Measurements from ENCODE around the gene ZBTB17. TPM values are rescaled to one million over a fixed set of nuclear protein-coding genes. Genes with fewer than 3 reads are reported as not detected.

ZBTB17 gene
- total RNA-seq, 1 donor from 2014 or later: 37.7 TPM

DNA sequence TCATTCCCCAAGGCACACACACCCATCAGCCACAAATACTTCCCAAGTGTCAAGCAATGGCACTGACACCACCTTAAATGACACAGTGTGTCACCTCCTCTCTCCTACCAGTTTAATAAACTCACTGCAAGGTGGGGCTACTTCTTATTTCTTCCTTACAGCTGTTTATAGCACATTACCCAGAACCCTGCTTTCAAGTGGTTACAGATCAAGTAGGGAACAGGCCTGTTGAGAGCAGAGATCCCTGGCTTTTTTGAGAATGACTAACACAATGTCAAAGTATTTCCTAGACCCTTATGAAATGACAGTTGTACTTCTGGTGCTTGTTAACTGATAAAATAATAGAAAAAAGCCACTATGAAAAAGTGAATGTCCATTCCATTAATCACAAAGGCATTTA, 19.8 kb downstream of the ZBTB17 start:
- no peaks in the 10 kb centered on the region for H3K27me3 ChIP-seq (ENCODE audit: low read depth)
- peaks cover 66% of the 10 kb centered on the region for H3K4me1 ChIP-seq
- TF ChIP-seq, protein P1, sequence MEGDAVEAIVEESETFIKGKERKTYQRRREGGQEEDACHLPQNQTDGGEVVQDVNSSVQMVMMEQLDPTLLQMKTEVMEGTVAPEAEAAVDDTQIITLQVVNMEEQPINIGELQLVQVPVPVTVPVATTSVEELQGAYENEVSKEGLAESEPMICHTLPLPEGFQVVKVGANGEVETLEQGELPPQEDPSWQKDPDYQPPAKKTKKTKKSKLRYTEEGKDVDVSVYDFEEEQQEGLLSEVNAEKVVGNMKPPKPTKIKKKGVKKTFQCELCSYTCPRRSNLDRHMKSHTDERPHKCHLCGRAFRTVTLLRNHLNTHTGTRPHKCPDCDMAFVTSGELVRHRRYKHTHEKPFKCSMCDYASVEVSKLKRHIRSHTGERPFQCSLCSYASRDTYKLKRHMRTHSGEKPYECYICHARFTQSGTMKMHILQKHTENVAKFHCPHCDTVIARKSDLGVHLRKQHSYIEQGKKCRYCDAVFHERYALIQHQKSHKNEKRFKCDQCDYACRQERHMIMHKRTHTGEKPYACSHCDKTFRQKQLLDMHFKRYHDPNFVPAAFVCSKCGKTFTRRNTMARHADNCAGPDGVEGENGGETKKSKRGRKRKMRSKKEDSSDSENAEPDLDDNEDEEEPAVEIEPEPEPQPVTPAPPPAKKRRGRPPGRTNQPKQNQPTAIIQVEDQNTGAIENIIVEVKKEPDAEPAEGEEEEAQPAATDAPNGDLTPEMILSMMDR (IDR thresholded peaks at IDR 0.05): no peak
- H3K36me3 ChIP-seq: no peaks in the 10 kb centered on the region
- ATAC-seq: peak; percentile 43 to 82
- peak overlapping the region; percentile 5 for H3K27ac ChIP-seq
- intact Hi-C loops (cut with DNase I): no loop called here
- DNase-seq: no peak
- H3K9me3 ChIP-seq: no peaks in the 10 kb centered on the region
- no peak overlapping the region for H3K4me3 ChIP-seq

DNA sequence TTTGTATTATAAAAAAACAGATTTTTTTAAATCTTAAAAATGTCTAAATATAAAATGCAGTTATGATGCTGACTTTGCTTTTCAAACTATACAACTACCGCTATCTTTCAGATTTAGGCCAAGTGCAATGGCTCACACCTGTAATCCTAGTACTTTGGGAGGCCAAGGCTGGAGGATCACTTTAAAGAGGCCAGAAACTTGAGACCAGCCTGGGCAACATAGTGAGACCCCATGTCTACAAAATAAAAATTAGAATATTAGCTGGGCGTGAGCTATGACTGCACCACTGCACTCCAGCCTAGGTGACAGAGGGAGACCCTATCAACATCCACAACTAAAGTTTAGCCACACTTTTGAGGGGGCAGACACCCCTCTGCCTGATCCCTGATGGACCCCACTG, 20.3 kb downstream of the ZBTB17 start:
- H3K4me3 ChIP-seq: no peak overlapping the region
- DNase-seq (no peak), ATAC-seq (no peak)
- H3K27me3 ChIP-seq (ENCODE audit: low read depth): no peaks in the 10 kb centered on the region
- no peaks in the 10 kb centered on the region for H3K36me3 ChIP-seq
- intact Hi-C loops (cut with DNase I): no loop called here
- H3K4me1 ChIP-seq: peaks cover 68% of the 10 kb centered on the region
- peak overlapping the region; percentile 5 for H3K27ac ChIP-seq
- no peaks in the 10 kb centered on the region for H3K9me3 ChIP-seq
- TF ChIP-seq, protein P1 (IDR thresholded peaks at IDR 0.05): no peak

DNA sequence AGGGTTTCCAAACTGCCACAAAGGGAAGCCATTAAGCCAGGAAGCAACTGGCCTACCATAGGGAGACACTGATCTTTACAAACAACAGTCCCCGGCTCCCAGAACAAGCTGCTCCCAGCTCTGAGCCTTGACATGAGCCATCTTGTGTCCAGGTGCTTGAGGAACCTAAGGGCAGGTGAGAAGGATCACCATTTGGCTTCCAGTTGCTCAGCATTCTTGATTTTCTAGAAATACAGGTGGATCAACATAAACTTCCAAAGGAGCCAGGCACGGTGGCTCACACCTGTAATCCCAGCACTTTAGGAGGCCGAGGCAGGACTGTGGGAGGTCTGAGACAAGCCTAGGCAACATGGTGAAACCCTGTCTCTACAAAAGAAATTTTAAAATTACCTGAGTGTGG, 21.6 kb downstream of the ZBTB17 start:
- no peak for DNase-seq
- Histone ChIP-seq H3K36me3 (no peaks in the 10 kb centered on the region), H3K4me3 (no peak overlapping the region), H3K4me1 (peaks cover 81% of the 10 kb centered on the region), H3K27me3 (ENCODE audit: low read depth) (no peaks in the 10 kb centered on the region), H3K9me3 (no peaks in the 10 kb centered on the region), H3K27ac (peak overlapping the region; percentile 33)
- TF ChIP-seq, protein P1 (IDR thresholded peaks at IDR 0.05): no peak
- intact Hi-C loops (cut with DNase I): no loop called here
- no peak for ATAC-seq

DNA sequence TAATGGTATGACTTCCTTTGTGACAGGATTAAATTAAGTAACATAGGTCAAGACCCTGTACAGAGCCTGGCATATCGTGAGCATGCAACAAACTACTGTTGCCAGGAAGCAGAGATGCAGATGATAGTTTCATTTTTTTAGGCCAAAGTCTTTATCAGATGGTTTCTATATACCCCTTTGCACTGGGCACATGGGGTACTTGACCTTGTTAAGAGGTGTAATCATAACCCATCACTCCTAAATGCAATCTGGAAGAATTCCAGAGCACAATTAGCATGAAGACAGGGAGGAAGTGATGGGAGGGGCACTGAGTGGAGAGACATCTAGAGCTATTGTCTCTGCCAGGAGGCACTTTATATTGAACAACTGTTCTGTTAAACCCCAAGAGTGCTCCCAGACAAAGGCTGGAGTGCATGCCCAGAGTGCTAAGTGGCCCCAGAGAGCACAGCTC, 22.1 kb downstream of the ZBTB17 start:
- ATAC-seq (no peak), DNase-seq (no peak)
- Histone ChIP-seq H3K9me3 (no peaks in the 10 kb centered on the region), H3K36me3 (no peaks in the 10 kb centered on the region), H3K27ac (peak overlapping the region; percentile 33), H3K4me1 (peaks cover 82% of the 10 kb centered on the region), H3K4me3 (no peak overlapping the region), H3K27me3 (ENCODE audit: low read depth) (no peaks in the 10 kb centered on the region)
- TF ChIP-seq, protein P1 (IDR thresholded peaks at IDR 0.05): no peak
- intact Hi-C loops (cut with DNase I): no loop called here

DNA sequence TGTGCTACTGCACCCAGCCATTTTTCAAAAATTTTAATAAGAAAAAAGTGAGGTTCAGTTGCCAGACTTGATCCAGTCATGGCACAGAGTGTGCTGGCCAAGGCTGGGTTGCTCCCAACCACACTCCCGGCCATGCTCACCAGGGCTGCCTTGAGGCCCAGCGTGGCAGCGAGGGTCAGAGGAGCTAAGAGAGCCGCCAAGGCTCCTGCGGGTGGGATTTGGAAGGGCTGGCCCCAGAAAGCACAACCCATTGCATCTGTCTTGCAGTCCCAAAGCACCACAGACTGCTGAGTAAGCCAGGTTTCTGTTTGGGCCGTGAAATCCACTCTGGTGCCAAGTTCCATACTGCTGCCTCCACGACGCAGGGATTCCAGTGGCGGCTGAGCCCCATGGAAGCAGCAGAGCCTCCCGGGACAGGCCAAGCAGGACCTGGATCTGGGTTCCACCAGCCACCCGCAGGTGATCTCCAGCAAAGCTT, 22.6 kb downstream of the ZBTB17 start:
- H3K9me3 ChIP-seq: no peaks in the 10 kb centered on the region
- intact Hi-C loops (cut with DNase I): no loop called here
- H3K27me3 ChIP-seq (ENCODE audit: low read depth): no peaks in the 10 kb centered on the region
- H3K4me1 ChIP-seq: peaks cover 82% of the 10 kb centered on the region
- peak overlapping the region; percentile 28 for H3K27ac ChIP-seq
- no peak overlapping the region for H3K4me3 ChIP-seq
- no peak for DNase-seq
- no peaks in the 10 kb centered on the region for H3K36me3 ChIP-seq
- TF ChIP-seq, protein P1 (IDR thresholded peaks at IDR 0.05): no peak
- ATAC-seq: no peak
